A673 (cell line): ENCODE measurements around the gene ADK. TPM values are rescaled to one million over a fixed set of nuclear protein-coding genes. Genes with fewer than 3 reads are reported as not detected.

ENCODE experiments used
- BruUV-seq: library from RNA; stranded (reverse); fragments of 400-500 nt; replicated peaks from 2 replicates; lab custom pipeline; 2021; lab: Mats Ljungman, UMichigan
- CTCF ChIA-PET: fragments of 300-600 bp; sonication (Branson Sonifier 250); formaldehyde crosslinking; loops from one replicate; lab custom pipeline; 2022; ENCODE audit warnings: antibody characterized with exemption; lab: Charles Lee
- POLR2A ChIA-PET: fragments of 300-600 bp; sonication (Branson Sonifier 250); formaldehyde crosslinking; loops from one replicate; lab custom pipeline; 2022; ENCODE audit warnings: antibody characterized with exemption; ENCODE audit not compliant: low non-redundant PET; lab: Charles Lee
- DNase-seq: peaks from one replicate; pipeline ENCODE4 v3.0.0-alpha.2; 2015; ENCODE audit warnings: low spot score
- H3K27ac ChIP-seq: fragments of 200-600 bp; sonication (generic); 2 replicates; pipeline ENCODE4 v1.5.1; 2016; ENCODE audit warnings: mixed run types, low read depth, mild to moderate bottlenecking, mixed read lengths, antibody characterized with exemption, low read length; ENCODE audit not compliant: poor library complexity, severe bottlenecking
- H3K27me3 ChIP-seq: fragments of 200-600 bp; sonication (generic); replicated peaks from 2 replicates; pipeline ENCODE4 v1.6.1; 2017; ENCODE audit warnings: mixed run types, low read depth, mild to moderate bottlenecking, mixed read lengths, antibody characterized with exemption, low read length; ENCODE audit not compliant: insufficient read depth, poor library complexity
- H3K36me3 ChIP-seq: fragments of 200-600 bp; sonication (generic); 2 replicates; pipeline ENCODE4 v1.6.1; 2016; ENCODE audit warnings: mixed run types, mild to moderate bottlenecking, mixed read lengths, antibody characterized with exemption, low read length; ENCODE audit not compliant: insufficient read depth, poor library complexity, severe bottlenecking
- H3K4me1 ChIP-seq: fragments of 200-600 bp; sonication (generic); 2 replicates; pipeline ENCODE4 v1.6.1; 2017; ENCODE audit warnings: mixed run types, mild to moderate bottlenecking, mixed read lengths, antibody characterized with exemption, low read length; ENCODE audit not compliant: insufficient read depth, poor library complexity, severe bottlenecking
- H3K4me3 ChIP-seq: fragments of 200-600 bp; sonication (generic); 2 replicates; pipeline ENCODE4 v1.5.1; 2016; ENCODE audit warnings: low read depth, mixed run types, mild to moderate bottlenecking, mixed read lengths, low read length; ENCODE audit not compliant: poor library complexity, severe bottlenecking
- H3K9me3 ChIP-seq: fragments of 200-600 bp; sonication (generic); 2 replicates; pipeline ENCODE4 v1.6.1; 2016; ENCODE audit warnings: mixed run types, low read depth, mild to moderate bottlenecking, mixed read lengths, antibody characterized with exemption, low read length; ENCODE audit not compliant: poor library complexity, severe bottlenecking
- EZH2 ChIP-seq: fragments of 200-600 bp; sonication (generic); IDR thresholded peaks from 2 replicates; pipeline ENCODE4 v1.6.1; 2017; ENCODE audit warnings: borderline replicate concordance, low read depth, mild to moderate bottlenecking, mixed read lengths, antibody characterized with exemption, low read length; ENCODE audit not compliant: poor library complexity, severe bottlenecking
- intact Hi-C: fragments of 100-400 bp; cut with micrococcal nuclease; formaldehyde crosslinking; loops from one replicate; pipeline ENCODE4 v1.10.0; 2022; ENCODE audit not compliant: unreplicated experiment
- total RNA-seq: library from RNA; stranded (reverse); gene quantifications from 2 replicates; pipeline ENCODE4 v1.2.3, GENCODE V29; 2021
- TF ChIP-seq, protein P1 (sequence below): fragments of 300-800, 200-600 bp; sonication (generic); conservative IDR thresholded peaks from 2 replicates; pipeline ENCODE4 v1.5.1; 2017; ENCODE audit warnings: low read depth, mild to moderate bottlenecking, antibody characterized with exemption, low read length, moderate library complexity, mixed read lengths

The ADK gene
- total RNA-seq, 1 experiment from 2014 or later: 49.0 TPM

DNA sequence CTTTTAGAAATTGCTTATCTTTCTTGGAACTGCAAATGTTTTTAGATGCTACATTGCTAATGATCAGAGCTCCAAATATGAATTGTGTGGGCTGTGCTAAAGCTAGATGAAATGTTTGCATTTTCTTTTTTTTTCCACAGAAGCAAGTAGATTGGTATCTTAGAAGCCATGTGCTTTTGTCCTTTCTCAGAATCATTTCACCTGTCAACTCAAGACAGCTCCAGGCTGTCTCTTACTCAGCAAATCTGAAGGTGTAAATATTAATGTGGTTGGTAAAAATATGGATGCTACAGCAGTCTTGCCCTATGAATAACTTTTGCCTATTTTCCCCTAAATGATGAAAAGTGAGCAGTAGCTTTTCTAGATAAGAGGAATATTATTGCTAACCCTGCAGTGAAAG is 41.6 kb upstream of the ADK start:
- POLR2A ChIA-PET: no interaction called here

DNA sequence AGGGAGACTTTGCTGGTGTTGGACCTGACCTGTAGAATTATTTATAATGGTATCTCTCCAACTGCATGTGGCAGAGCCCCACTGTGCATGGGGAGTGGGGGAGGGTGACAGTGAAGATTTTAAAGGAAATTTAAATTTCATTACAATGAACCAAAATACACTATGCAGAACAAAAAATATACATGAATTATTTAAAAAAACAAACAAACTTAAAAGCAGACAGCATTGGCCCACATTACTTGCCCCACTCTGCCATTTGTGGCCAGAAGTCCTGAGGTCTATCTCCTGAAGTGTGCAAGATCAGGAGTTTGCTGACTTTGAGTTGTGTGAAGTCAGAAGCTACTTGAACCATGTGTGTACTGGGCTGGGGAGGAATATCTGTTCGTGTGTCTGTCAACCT is 40.9 kb upstream of the ADK start:
- BruUV-seq: TSS peak; percentile 5
- no peak for DNase-seq
- intact Hi-C loops: no loop called here
- Histone ChIP-seq H3K9me3 (no peaks in the 10 kb centered on the region), H3K36me3 (peaks cover 93% of the 10 kb centered on the region), H3K4me3 (no peak overlapping the region), H3K4me1 (no peaks in the 10 kb centered on the region), H3K27ac (no peak overlapping the region), H3K27me3 (no peaks in the 10 kb centered on the region)
- ChIA-PET CTCF (interaction anchor here (0.5 kb wide), 1 partner anchor 28 kb away, joined by 12 read pairs; no protein-coding TSS in a partner anchor), POLR2A (no interaction called here)
- no peak for TF ChIP-seq EZH2
- TF ChIP-seq, protein P1, sequence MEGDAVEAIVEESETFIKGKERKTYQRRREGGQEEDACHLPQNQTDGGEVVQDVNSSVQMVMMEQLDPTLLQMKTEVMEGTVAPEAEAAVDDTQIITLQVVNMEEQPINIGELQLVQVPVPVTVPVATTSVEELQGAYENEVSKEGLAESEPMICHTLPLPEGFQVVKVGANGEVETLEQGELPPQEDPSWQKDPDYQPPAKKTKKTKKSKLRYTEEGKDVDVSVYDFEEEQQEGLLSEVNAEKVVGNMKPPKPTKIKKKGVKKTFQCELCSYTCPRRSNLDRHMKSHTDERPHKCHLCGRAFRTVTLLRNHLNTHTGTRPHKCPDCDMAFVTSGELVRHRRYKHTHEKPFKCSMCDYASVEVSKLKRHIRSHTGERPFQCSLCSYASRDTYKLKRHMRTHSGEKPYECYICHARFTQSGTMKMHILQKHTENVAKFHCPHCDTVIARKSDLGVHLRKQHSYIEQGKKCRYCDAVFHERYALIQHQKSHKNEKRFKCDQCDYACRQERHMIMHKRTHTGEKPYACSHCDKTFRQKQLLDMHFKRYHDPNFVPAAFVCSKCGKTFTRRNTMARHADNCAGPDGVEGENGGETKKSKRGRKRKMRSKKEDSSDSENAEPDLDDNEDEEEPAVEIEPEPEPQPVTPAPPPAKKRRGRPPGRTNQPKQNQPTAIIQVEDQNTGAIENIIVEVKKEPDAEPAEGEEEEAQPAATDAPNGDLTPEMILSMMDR: no peak

More for the DNA sequence above, 41.6 kb upstream of the ADK start:
- H3K27ac ChIP-seq: no peak overlapping the region
- H3K4me1 ChIP-seq: no peaks in the 10 kb centered on the region
- CTCF ChIA-PET: no interaction called here
- no peak for DNase-seq
- TF ChIP-seq, protein P1: no peak
- no peak for TF ChIP-seq EZH2
- no peak overlapping the region for H3K4me3 ChIP-seq
- intact Hi-C loops: no loop called here
- peaks cover 93% of the 10 kb centered on the region for H3K36me3 ChIP-seq
- BruUV-seq: no TSS peak
- no peaks in the 10 kb centered on the region for H3K9me3 ChIP-seq
- H3K27me3 ChIP-seq: no peaks in the 10 kb centered on the region

DNA sequence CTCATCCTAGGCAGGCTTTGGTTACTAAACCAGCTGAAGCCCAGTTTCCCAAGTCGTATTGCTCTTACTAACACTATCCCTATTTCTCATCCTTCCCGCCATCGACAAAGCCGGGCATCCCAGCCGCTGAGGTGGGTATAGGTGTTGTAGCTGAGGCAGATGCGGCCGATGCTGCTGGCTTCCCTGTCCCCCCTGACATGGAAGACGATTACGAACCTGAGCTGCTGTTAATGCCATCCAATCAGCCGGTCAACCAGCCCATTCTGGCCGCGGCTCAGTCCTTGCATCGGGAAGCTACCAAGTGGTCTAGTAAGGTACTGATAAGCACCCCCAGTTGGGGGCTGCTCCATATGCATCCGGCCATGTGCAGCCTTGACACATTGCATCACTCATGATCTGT is 39.2 kb upstream of the ADK start:
- ChIA-PET POLR2A (no interaction called here), CTCF (interaction anchor here (0.6 kb wide), 1 partner anchor 8 kb away, joined by 3 read pairs; no protein-coding TSS in a partner anchor)
- H3K4me3 ChIP-seq: no peak overlapping the region
- TF ChIP-seq EZH2: no peak
- TF ChIP-seq, protein P1: no peak
- H3K9me3 ChIP-seq: no peaks in the 10 kb centered on the region
- intact Hi-C loops: no loop called here
- no peak for DNase-seq
- no peak overlapping the region for H3K27ac ChIP-seq
- H3K4me1 ChIP-seq: no peaks in the 10 kb centered on the region
- peaks cover 88% of the 10 kb centered on the region for H3K36me3 ChIP-seq
- no peaks in the 10 kb centered on the region for H3K27me3 ChIP-seq
- BruUV-seq: no TSS peak
